Measurements from ENCODE around the gene LINGO1. TPM values are rescaled to one million over a fixed set of nuclear protein-coding genes. Genes with fewer than 3 reads are reported as not detected.

LINGO1 gene
- total and polyA plus RNA-seq, 2 experiments from 2014 or later: 31.8 to 37.0 TPM

- Histone ChIP-seq H3K4me1 (ENCODE audit: low read depth) (no peaks in the 10 kb centered on the region), H3K27me3 (no peaks in the 10 kb centered on the region), H3K27ac (no peak overlapping the region), H3K9me3 (ENCODE audit: low read depth) (no peaks in the 10 kb centered on the region), H3K36me3 (no peaks in the 10 kb centered on the region), H3K4me3 (no peak overlapping the region)
- DNase-seq (ENCODE audit: low read depth in 1 of 2, low spot score in 1 of 2): no peak
- TF ChIP-seq CTCF (IDR thresholded peaks at IDR 0.05; ENCODE audit: low read depth, low read length): no peak
Observed at GRCh38 chr15:77673866-77674265, 41.2 kb upstream of the LINGO1 start.

GRCh38 chr15:77672135-77672534, 39.4 kb upstream of the LINGO1 start:
- Histone ChIP-seq H3K9me3 (ENCODE audit: low read depth) (no peaks in the 10 kb centered on the region), H3K27ac (no peak overlapping the region), H3K4me3 (no peak overlapping the region), H3K27me3 (no peaks in the 10 kb centered on the region), H3K36me3 (no peaks in the 10 kb centered on the region), H3K4me1 (ENCODE audit: low read depth) (no peaks in the 10 kb centered on the region)
- no peak for DNase-seq (ENCODE audit: low read depth in 1 of 2, low spot score in 1 of 2)
- TF ChIP-seq CTCF (IDR thresholded peaks at IDR 0.05; ENCODE audit: low read depth, low read length): no peak

- no peaks in the 10 kb centered on the region for H3K4me1 ChIP-seq (ENCODE audit: low read depth)
- H3K36me3 ChIP-seq: no peaks in the 10 kb centered on the region
- H3K27ac ChIP-seq: no peak overlapping the region
- no peak for DNase-seq (ENCODE audit: low read depth in 1 of 2, low spot score in 1 of 2)
- no peak overlapping the region for H3K4me3 ChIP-seq
- H3K9me3 ChIP-seq (ENCODE audit: low read depth): no peaks in the 10 kb centered on the region
- H3K27me3 ChIP-seq: no peaks in the 10 kb centered on the region
- no peak for TF ChIP-seq CTCF (IDR thresholded peaks at IDR 0.05; ENCODE audit: low read depth, low read length)
Observed at GRCh38 chr15:77671362-77672056, 38.8 kb upstream of the LINGO1 start.

- H3K4me1 ChIP-seq (ENCODE audit: low read depth): no peaks in the 10 kb centered on the region
- TF ChIP-seq CTCF (IDR thresholded peaks at IDR 0.05; ENCODE audit: low read depth, low read length): no peak
- no peaks in the 10 kb centered on the region for H3K27me3 ChIP-seq
- no peak overlapping the region for H3K4me3 ChIP-seq
- no peak overlapping the region for H3K27ac ChIP-seq
- no peaks in the 10 kb centered on the region for H3K36me3 ChIP-seq
- no peaks in the 10 kb centered on the region for H3K9me3 ChIP-seq (ENCODE audit: low read depth)
- no peak for DNase-seq (ENCODE audit: low read depth in 1 of 2, low spot score in 1 of 2)
Observed at GRCh38 chr15:77670558-77671361, 38.0 kb upstream of the LINGO1 start.

GRCh38 chr15:77669896-77670295, 37.2 kb upstream of the LINGO1 start:
- no peak overlapping the region for H3K4me3 ChIP-seq
- no peak for TF ChIP-seq CTCF (IDR thresholded peaks at IDR 0.05; ENCODE audit: low read depth, low read length)

More at GRCh38 chr15:77669896-77670295, 37.2 kb upstream of the LINGO1 start:
- Histone ChIP-seq H3K4me1 (ENCODE audit: low read depth) (no peaks in the 10 kb centered on the region), H3K27me3 (no peaks in the 10 kb centered on the region), H3K27ac (no peak overlapping the region), H3K9me3 (ENCODE audit: low read depth) (no peaks in the 10 kb centered on the region), H3K36me3 (no peaks in the 10 kb centered on the region)
- no peak for DNase-seq (ENCODE audit: low read depth in 1 of 2, low spot score in 1 of 2)

Measured in cardiac muscle cell (in vitro differentiated cells and primary cell).